Activated gamma-delta T cell treated with anti-CD3 and anti-CD28 coated beads, Interleukin-2, amount 50 U/mL, for 16 hours (primary cell): Measurements from ENCODE around the gene MSI2.

Source experiments
- DNase-seq: peaks from one replicate; pipeline ENCODE4 v3.0.0-alpha.2; 2020; ENCODE audit warnings: low read depth

The MSI2 gene

GRCh38 chr17:57395721-57396321, 139.5 kb downstream of the MSI2 start:
- DNase-seq, result no peak

- DNase-seq, result no peak
These were observed 140.2 kb downstream of the MSI2 start for GRCh38 chr17:57396511-57396921.

GRCh38 chr17:57397402-57397801, 141.1 kb downstream of the MSI2 start:
- DNase-seq, result no peak

- no peak for DNase-seq
These were observed 143.4 kb downstream of the MSI2 start for GRCh38 chr17:57399690-57400089.

- DNase-seq, result no peak
These were observed 144.3 kb downstream of the MSI2 start for GRCh38 chr17:57400648-57401047.

- DNase-seq, result no peak
These were observed 145.5 kb downstream of the MSI2 start for GRCh38 chr17:57401556-57402488.

- no peak for DNase-seq
These were observed 146.4 kb downstream of the MSI2 start for GRCh38 chr17:57402681-57403180.

GRCh38 chr17:57403236-57403635, 146.9 kb downstream of the MSI2 start:
- DNase-seq, result no peak

GRCh38 chr17:57404073-57404472, 147.8 kb downstream of the MSI2 start:
- no peak for DNase-seq

GRCh38 chr17:57404795-57405490, 148.6 kb downstream of the MSI2 start:
- no peak for DNase-seq

GRCh38 chr17:57405491-57406072, 149.3 kb downstream of the MSI2 start:
- no peak for DNase-seq

GRCh38 chr17:57406131-57406980, 150.0 kb downstream of the MSI2 start:
- no peak for DNase-seq

GRCh38 chr17:57406981-57407286, 150.6 kb downstream of the MSI2 start:
- DNase-seq, result no peak

GRCh38 chr17:57407287-57408070, 151.2 kb downstream of the MSI2 start:
- no peak for DNase-seq

- no peak for DNase-seq
These were observed 151.9 kb downstream of the MSI2 start for GRCh38 chr17:57408071-57408811.

- no peak for DNase-seq
These were observed 153.8 kb downstream of the MSI2 start for GRCh38 chr17:57410169-57410568.

- DNase-seq, result no peak
These were observed 156.3 kb downstream of the MSI2 start for GRCh38 chr17:57412520-57413096.

GRCh38 chr17:57413848-57414651, 157.7 kb downstream of the MSI2 start:
- DNase-seq, result no peak

- no peak for DNase-seq
These were observed 159.5 kb downstream of the MSI2 start for GRCh38 chr17:57415751-57416207.
